ENCODE measurements around the gene SLC4A9. TPM values are rescaled to one million over a fixed set of nuclear protein-coding genes. Genes with fewer than 3 reads are reported as not detected.

Gene SLC4A9
- total and polyA plus RNA-seq, 2 experiments from 2014 or later = not detected

DNA sequence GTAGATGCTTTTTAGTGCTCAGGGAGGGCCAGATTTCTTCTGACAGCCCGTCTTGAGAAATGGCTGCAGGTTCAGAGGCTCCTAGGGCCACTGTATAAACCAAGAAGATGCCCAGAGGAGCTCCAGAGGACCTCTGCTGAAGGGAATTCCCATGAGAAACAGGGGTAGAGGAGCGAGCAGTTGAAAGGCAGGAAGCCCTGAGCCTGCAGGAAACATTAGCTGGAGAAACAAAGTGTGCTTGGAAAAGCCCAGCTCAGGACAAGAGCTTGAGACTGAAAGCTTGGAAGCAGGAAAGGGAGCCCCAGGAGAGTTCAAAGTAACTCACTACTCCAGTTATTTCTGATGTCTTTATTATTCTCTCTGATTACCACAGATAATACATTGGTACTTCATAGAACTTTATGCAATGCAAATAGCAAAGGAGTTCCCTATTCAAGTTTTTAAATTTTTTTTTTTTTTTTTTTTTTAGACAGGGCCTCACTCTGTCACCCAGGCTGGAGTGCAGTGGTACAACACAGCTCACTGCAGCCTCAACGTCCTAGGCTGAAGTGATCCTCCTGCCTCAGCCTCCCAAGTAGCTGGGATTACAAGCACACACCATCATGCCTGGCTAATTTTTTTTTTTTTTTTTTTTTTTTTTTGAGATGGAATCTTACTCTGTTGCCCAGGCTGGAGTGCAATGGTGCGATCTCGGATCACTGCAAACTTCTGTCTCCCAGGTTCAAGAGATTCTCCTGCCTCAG is 30.1 kb upstream of the SLC4A9 start:
- H3K79me2 ChIP-seq (ENCODE audit: insufficient read depth) = no peaks in the 10 kb centered on the region
- no peak overlapping the region for H3K9ac ChIP-seq
- H4K20me1 ChIP-seq (ENCODE audit: insufficient read depth) = no peaks in the 10 kb centered on the region
- H3F3A ChIP-seq (ENCODE audit: insufficient read depth) = 0 out of 2 replicates have a peak, but pooled peaks cover 11% of the 10 kb centered on the region
- H3K36me3 ChIP-seq (ENCODE audit: low read depth) = peaks cover 5% of the 10 kb centered on the region; the same call in 1 of the 2 replicates
- in situ Hi-C loops (cut with MboI) = no loop called here
- TF ChIP-seq EZH2 (IDR thresholded peaks at IDR 0.05; ENCODE audit: insufficient read depth, poor library complexity, severe bottlenecking) (no peak), EZH2phosphoT487 (IDR thresholded peaks at IDR 0.05; ENCODE audit: insufficient read depth, low read depth) (no peak)
- DNase-seq = no peak
- 79 to 88% methylated on average over 5 of the region's 5 CpGs for WGBS, 2 experiments (ENCODE audit: low coverage in 1 of 2, low lambda C conversion rate in 2 of 2, missing lambda C conversion rate in 2 of 2)
- no peaks in the 10 kb centered on the region for H3K27me3 ChIP-seq (replicated peaks; ENCODE audit: insufficient read depth)
- peaks cover 16% of the 10 kb centered on the region for H3K4me1 ChIP-seq (ENCODE audit: insufficient read depth)
- no peak overlapping the region for H3K27ac ChIP-seq
- no peak overlapping the region for H3K4me3 ChIP-seq
- H2AFZ ChIP-seq = no peak overlapping the region
- no peaks in the 10 kb centered on the region for H3K9me3 ChIP-seq (ENCODE audit: low read depth)
- no peak overlapping the region for H3K4me2 ChIP-seq (ENCODE audit: unreplicated experiment)
- H3K9me2 ChIP-seq (ENCODE audit: insufficient read depth) = no peaks in the 10 kb centered on the region

DNA sequence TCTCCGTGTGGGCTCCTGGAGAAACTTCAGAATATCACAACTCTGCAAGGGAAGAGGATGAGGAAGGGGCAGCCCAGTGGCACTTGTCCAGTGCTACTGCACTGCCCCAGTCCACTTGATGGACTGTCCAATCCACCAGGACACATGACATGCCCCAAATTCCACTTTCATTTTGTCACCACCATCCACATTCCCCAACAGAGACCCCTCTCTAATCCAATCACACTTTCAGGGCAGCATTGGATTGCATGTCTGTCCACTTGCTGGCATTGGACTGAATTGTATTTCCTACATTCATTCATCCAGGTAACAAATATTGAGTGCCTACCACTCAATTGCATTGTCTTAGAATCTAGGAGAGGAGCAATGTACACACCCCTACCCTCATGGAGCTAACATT is 28.4 kb upstream of the SLC4A9 start:
- Histone ChIP-seq H3K9me2 (ENCODE audit: insufficient read depth) (no peaks in the 10 kb centered on the region), H4K20me1 (ENCODE audit: insufficient read depth) (no peaks in the 10 kb centered on the region), H2AFZ (no peak overlapping the region), H3K4me2 (ENCODE audit: unreplicated experiment) (no peak overlapping the region), H3K79me2 (ENCODE audit: insufficient read depth) (no peaks in the 10 kb centered on the region), H3K4me3 (no peak overlapping the region), H3K36me3 (ENCODE audit: low read depth) (peaks cover 5% of the 10 kb centered on the region; the same call in 1 of the 2 replicates), H3K9me3 (ENCODE audit: low read depth) (no peaks in the 10 kb centered on the region), H3K9ac (no peak overlapping the region), H3K27ac (no peak overlapping the region), H3F3A (ENCODE audit: insufficient read depth) (0 out of 2 replicates have a peak, but pooled peaks cover 11% of the 10 kb centered on the region), H3K4me1 (ENCODE audit: insufficient read depth) (peaks cover 7% of the 10 kb centered on the region; the same call in 1 of the 2 replicates), H3K27me3 (replicated peaks; ENCODE audit: insufficient read depth) (no peaks in the 10 kb centered on the region)
- no peak for DNase-seq
- WGBS, 2 experiments (ENCODE audit: low coverage in 1 of 2, low lambda C conversion rate in 2 of 2, missing lambda C conversion rate in 2 of 2) = 92 to 100% methylated on average over 1 of the region's 1 CpG
- in situ Hi-C loops (cut with MboI) = no loop called here
- no peak for TF ChIP-seq EZH2phosphoT487 (IDR thresholded peaks at IDR 0.05; ENCODE audit: insufficient read depth, low read depth)
- TF ChIP-seq EZH2 (IDR thresholded peaks at IDR 0.05; ENCODE audit: insufficient read depth, poor library complexity, severe bottlenecking) = no peak

DNA sequence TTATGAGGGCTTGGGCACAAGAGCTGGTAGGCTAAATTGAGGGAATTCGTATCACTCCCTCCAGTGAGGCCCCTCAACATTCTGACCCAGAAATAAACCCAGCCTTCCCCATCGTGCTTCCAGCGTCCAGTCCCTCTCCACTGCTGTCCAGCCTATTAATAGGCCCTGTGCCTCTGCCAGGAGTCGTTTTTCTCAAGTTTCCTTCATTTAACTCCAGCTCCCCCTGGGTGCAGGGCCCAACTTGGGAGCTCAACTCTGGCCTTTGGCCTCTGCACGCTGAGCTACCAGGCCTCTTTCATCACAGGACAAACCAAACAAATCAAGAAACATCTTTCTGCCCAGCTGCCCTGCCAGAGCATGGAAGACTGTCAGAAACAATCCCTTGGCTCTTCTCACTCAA is 23.6 kb upstream of the SLC4A9 start:
- Histone ChIP-seq H3F3A (ENCODE audit: insufficient read depth) (peaks cover 47% of the 10 kb centered on the region), H3K4me2 (ENCODE audit: unreplicated experiment) (no peak overlapping the region), H3K4me1 (ENCODE audit: insufficient read depth) (peaks cover 14% of the 10 kb centered on the region), H3K9ac (no peak overlapping the region), H4K20me1 (ENCODE audit: insufficient read depth) (no peaks in the 10 kb centered on the region), H2AFZ (no peak overlapping the region), H3K9me2 (ENCODE audit: insufficient read depth) (no peaks in the 10 kb centered on the region), H3K36me3 (ENCODE audit: low read depth) (peaks cover 5% of the 10 kb centered on the region; the same call in 1 of the 2 replicates), H3K79me2 (ENCODE audit: insufficient read depth) (no peaks in the 10 kb centered on the region; the same call in 1 of the 2 replicates), H3K9me3 (ENCODE audit: low read depth) (no peaks in the 10 kb centered on the region), H3K4me3 (no peak overlapping the region), H3K27me3 (replicated peaks; ENCODE audit: insufficient read depth) (no peaks in the 10 kb centered on the region), H3K27ac (no peak overlapping the region)
- TF ChIP-seq EZH2phosphoT487 (IDR thresholded peaks at IDR 0.05; ENCODE audit: insufficient read depth, low read depth) = no peak
- no peak for TF ChIP-seq EZH2 (IDR thresholded peaks at IDR 0.05; ENCODE audit: insufficient read depth, poor library complexity, severe bottlenecking)
- in situ Hi-C loops (cut with MboI) = no loop called here
- DNase-seq = no peak
- 41 to 54% methylated on average over 5 of the region's 5 CpGs for WGBS, 2 experiments (ENCODE audit: low coverage in 1 of 2, low lambda C conversion rate in 2 of 2, missing lambda C conversion rate in 2 of 2)

DNA sequence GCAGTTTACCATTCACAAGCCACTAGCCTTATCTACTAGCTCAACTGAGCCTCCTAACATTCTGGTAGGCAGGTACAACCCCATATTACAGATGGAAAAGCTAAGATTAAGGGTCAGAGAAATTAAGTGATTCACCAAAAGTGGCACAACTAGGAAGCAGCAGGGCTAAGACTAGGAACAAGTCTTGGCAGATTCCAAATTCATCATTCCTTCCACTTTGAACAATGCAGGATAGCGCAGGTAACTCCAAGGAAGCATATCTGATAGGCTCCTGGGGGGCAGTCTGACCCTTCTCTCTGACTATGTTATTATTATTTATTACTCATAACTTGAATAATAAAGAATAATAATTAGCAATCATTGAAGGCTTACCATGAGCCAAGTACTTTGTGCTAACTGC is 22.1 kb upstream of the SLC4A9 start:
- in situ Hi-C loops (cut with MboI) = no loop called here
- Histone ChIP-seq H2AFZ (no peak overlapping the region), H3K9ac (no peak overlapping the region), H3F3A (ENCODE audit: insufficient read depth) (peaks cover 38% of the 10 kb centered on the region), H3K4me3 (no peak overlapping the region), H4K20me1 (ENCODE audit: insufficient read depth) (no peaks in the 10 kb centered on the region), H3K4me2 (ENCODE audit: unreplicated experiment) (no peak overlapping the region), H3K9me3 (ENCODE audit: low read depth) (no peaks in the 10 kb centered on the region), H3K9me2 (ENCODE audit: insufficient read depth) (no peaks in the 10 kb centered on the region), H3K36me3 (ENCODE audit: low read depth) (peaks cover 5% of the 10 kb centered on the region; the same call in 1 of the 2 replicates), H3K4me1 (ENCODE audit: insufficient read depth) (peaks cover 14% of the 10 kb centered on the region), H3K79me2 (ENCODE audit: insufficient read depth) (no peaks in the 10 kb centered on the region; the same call in 1 of the 2 replicates), H3K27me3 (replicated peaks; ENCODE audit: insufficient read depth) (no peaks in the 10 kb centered on the region), H3K27ac (peak overlapping the region; percentile 39)
- DNase-seq = no peak
- 100% methylated on average over 1 of the region's 1 CpG for WGBS, 2 experiments (ENCODE audit: low coverage in 1 of 2, low lambda C conversion rate in 2 of 2, missing lambda C conversion rate in 2 of 2)
- TF ChIP-seq EZH2 (IDR thresholded peaks at IDR 0.05; ENCODE audit: insufficient read depth, poor library complexity, severe bottlenecking) (no peak), EZH2phosphoT487 (IDR thresholded peaks at IDR 0.05; ENCODE audit: insufficient read depth, low read depth) (no peak)
